EL (cell line): ENCODE measurements around the gene OTOS.
A peak's percentile ranks its signal among the peaks of the same experiment; 100 is the strongest.

Experiments used
- DNase-seq: peaks from one replicate; pipeline ENCODE4 v3.0.0-alpha.2; 2016

The OTOS gene

GRCh38 chr2:240111253-240111652, 29.2 kb downstream of the OTOS start:
- peak; percentile 9 for DNase-seq

GRCh38 chr2:240109386-240109785, 31.1 kb downstream of the OTOS start:
- no peak for DNase-seq

GRCh38 chr2:240107477-240107796, 33.0 kb downstream of the OTOS start:
- DNase-seq = no peak

GRCh38 chr2:240106765-240107476, 33.5 kb downstream of the OTOS start:
- DNase-seq = no peak

GRCh38 chr2:240105982-240106381, 34.5 kb downstream of the OTOS start:
- no peak for DNase-seq

GRCh38 chr2:240103136-240103535, 37.3 kb downstream of the OTOS start:
- no peak for DNase-seq

- DNase-seq = no peak
These were observed 42.1 kb downstream of the OTOS start for GRCh38 chr2:240098349-240098748.

- DNase-seq = no peak
These were observed 44.6 kb downstream of the OTOS start for GRCh38 chr2:240095556-240096523.

- DNase-seq = no peak
These were observed 51.2 kb downstream of the OTOS start for GRCh38 chr2:240089306-240089705.
